Retinal pigment epithelial cell (primary cell): ENCODE measurements around the gene MAP6.

Experiments
- DNase-seq: peaks from one replicate; pipeline ENCODE4 v3.0.0-alpha.2; 2010; ENCODE audit warnings: low read depth
- H3K4me3 ChIP-seq: 2 replicates; pipeline ENCODE4 v1.5.1; 2011; ENCODE audit warnings: mild to moderate bottlenecking, low read length, control low read depth, moderate library complexity
- TF ChIP-seq, protein P1 (sequence below): conservative IDR thresholded peaks from 2 replicates; pipeline ENCODE4 v1.5.1; 2011; ENCODE audit warnings: low read depth, low read length, control low read depth, inconsistent platforms

The MAP6 gene

GRCh38 chr11:75668451-75669297 lies at the start of gene MAP6:
Gene MAP6, minus strand, starts transcription at chr11:75669038. Its CDS starts 669 bp downstream, at chr11:75668369.
- DNase-seq = no peak
- H3K4me3 ChIP-seq = peak within 1 kb of the TSS; percentile 28
- TF ChIP-seq, protein P1, sequence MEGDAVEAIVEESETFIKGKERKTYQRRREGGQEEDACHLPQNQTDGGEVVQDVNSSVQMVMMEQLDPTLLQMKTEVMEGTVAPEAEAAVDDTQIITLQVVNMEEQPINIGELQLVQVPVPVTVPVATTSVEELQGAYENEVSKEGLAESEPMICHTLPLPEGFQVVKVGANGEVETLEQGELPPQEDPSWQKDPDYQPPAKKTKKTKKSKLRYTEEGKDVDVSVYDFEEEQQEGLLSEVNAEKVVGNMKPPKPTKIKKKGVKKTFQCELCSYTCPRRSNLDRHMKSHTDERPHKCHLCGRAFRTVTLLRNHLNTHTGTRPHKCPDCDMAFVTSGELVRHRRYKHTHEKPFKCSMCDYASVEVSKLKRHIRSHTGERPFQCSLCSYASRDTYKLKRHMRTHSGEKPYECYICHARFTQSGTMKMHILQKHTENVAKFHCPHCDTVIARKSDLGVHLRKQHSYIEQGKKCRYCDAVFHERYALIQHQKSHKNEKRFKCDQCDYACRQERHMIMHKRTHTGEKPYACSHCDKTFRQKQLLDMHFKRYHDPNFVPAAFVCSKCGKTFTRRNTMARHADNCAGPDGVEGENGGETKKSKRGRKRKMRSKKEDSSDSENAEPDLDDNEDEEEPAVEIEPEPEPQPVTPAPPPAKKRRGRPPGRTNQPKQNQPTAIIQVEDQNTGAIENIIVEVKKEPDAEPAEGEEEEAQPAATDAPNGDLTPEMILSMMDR = no peak

GRCh38 chr11:75717608-75718418 lies 49.0 kb upstream of the MAP6 start, which contains the start of gene MOGAT2:
Gene MOGAT2, plus strand, starts transcription at chr11:75717838. Its CDS starts 51 bp downstream, at chr11:75717889.
- DNase-seq = no peak
- no peak within 1 kb of the TSS for H3K4me3 ChIP-seq
- TF ChIP-seq, protein P1 = no peak

- TF ChIP-seq, protein P1 = no peak
- H3K4me3 ChIP-seq = no peak overlapping the region
- no peak for DNase-seq
Observed at GRCh38 chr11:75716659-75717058, 47.8 kb upstream of the MAP6 start.

- TF ChIP-seq, protein P1 = no peak
- no peak for DNase-seq
- H3K4me3 ChIP-seq = no peak overlapping the region
Observed at GRCh38 chr11:75715688-75716087, 46.9 kb upstream of the MAP6 start.

- H3K4me3 ChIP-seq = no peak overlapping the region
- DNase-seq = no peak
- TF ChIP-seq, protein P1 = no peak
Observed at GRCh38 chr11:75714211-75714610, 45.4 kb upstream of the MAP6 start.

DNA sequence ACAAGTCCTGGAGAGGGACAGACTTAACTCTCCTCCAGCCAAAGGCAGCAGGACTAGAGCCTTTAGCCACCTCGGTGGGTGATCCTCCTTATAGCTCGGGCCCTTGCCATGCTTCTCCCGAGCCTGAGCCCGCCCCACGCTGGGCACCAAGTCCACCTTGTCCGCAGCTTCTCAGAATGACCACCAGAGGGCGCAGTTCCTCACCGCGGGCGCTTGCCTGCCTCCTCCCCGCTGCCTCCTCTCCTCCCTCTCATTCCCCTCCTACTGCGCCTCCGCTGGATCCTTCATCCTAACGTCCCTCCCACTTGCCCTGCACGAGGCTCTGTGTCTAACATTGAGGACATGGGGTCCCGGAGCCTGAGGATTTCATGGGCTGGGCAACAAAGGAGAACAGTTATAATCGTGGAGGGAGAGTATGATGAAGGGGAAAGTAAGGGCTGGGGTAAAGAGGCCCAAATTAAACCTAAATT lies 37.5 kb upstream of the MAP6 start:
- TF ChIP-seq, protein P1 = peak; percentile 87
- no peak overlapping the region for H3K4me3 ChIP-seq
- DNase-seq = peak; percentile 30
